ENCODE results near the gene WSCD2. TPM values are rescaled to one million over a fixed set of nuclear protein-coding genes. Genes with fewer than 3 reads are reported as not detected.

WSCD2 gene
- total and polyA plus RNA-seq, 12 donors = 0.01 to 2.8 (median 0.44) TPM; not detected in 3

DNA sequence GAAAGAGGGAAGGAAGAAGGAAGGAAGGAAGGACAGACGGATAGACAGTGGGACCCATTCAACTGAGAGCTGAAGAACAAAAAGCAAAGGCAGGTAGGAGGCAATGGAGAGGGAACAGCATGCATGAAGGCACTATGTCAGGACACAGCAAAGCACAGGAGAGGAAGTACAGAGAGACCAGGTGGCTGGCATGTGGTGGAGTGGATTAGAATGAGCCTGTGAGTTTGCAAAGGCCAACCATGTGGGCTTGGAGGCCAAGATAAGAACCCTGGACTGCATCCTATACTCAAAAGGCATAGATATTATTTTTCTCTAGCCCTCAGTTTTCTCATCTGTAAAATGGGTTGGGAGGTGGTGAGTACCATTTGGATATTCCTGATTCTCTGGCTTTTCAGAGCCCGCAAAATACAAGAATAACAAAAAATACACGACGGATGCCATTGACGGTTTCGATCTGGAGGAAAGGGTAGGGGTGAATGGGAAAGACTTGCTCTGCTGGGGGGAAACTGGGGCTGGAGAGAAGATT is 102.9 kb downstream of the WSCD2 start:
- intact Hi-C loops (cut with DNase I) = loop anchor here in 7 of 10 donors (5.0 to 10.0 kb wide), 2 partner anchors 223 to 225 kb away; no protein-coding TSS in a partner anchor
- Histone ChIP-seq H3K9me3 (peaks cover 0 to under 1% (median 0%) of the 10 kb centered on the region in 11 donors), H3K27ac (no peak overlapping the region), H3K4me1 (no peaks in the 10 kb centered on the region), H3K27me3 (peaks cover 0 to 25% (median 13%) of the 10 kb centered on the region in 7 donors), H3K36me3 (no peaks in the 10 kb centered on the region), H3K4me3 (no peak overlapping the region)
- WGBS, 2 donors = 87 to 89% methylated on average over 6 of the region's 6 CpGs
- TF ChIP-seq CTCF (IDR thresholded peaks at IDR 0.05) = no peak
- ATAC-seq (no peak), DNase-seq (no peak)

DNA sequence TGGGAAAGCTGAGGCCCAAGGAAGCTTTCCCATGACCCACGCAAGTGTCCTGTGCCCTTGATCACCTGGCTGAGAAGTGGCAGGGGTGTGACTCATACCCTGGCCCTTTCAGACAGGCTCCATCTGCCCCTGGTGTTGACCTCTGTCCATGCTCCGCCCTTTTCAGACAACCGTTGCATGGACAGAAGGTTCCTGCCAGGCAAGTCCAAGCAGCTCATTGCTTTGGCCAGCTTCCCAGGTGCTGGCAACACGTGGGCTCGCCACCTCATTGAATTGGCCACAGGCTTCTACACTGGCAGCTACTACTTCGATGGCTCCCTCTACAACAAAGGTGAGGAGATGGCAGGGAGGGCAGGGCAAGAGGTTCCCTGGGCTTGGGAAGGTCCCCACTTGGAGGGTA is 103.5 kb downstream of the WSCD2 start:
- H3K4me3 ChIP-seq = no peak overlapping the region
- no peak for TF ChIP-seq CTCF (IDR thresholded peaks at IDR 0.05)
- H3K36me3 ChIP-seq = no peaks in the 10 kb centered on the region
- H3K27me3 ChIP-seq = peaks cover 0 to 31% (median 13%) of the 10 kb centered on the region in 7 donors
- intact Hi-C loops (cut with DNase I) = loop anchor here in 7 of 10 donors (5.0 to 10.0 kb wide), 2 partner anchors 222 to 225 kb away; no protein-coding TSS in a partner anchor
- DNase-seq (no peak), ATAC-seq (peak in 1 of 8 donors; percentile 38)
- H3K4me1 ChIP-seq = no peaks in the 10 kb centered on the region
- no peak overlapping the region for H3K27ac ChIP-seq
- 67 to 72% methylated on average over 6 of the region's 6 CpGs for WGBS, 2 donors
- peaks cover 0 to 6% (median 4%) of the 10 kb centered on the region in 11 donors for H3K9me3 ChIP-seq

DNA sequence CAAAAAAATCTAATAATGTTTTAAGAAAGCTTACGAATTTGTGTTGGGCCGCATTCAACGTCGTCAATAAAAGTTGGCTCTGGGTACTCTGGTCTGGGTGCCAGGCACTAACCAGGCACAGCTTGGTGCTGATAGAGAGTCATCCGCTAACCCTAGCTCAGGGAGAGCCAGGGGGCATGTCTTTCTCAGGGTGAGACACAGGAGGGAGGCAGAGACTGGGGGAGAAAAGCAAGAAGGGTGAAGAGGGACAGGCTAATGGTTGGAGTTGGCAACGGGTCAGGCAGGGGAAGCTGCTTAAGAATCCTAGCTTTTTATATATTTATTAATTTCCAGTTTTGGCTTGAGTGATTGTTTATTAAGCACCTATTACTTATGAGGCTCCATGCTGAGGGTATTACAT is 105.1 kb downstream of the WSCD2 start:
- ATAC-seq (peak in 6 of 8 donors; percentile 62 to 80 (median 72)), DNase-seq (peak in 1 of 2 donors; percentile 27)
- Histone ChIP-seq H3K9me3 (peaks cover 0 to 7% (median 4%) of the 10 kb centered on the region in 11 donors), H3K4me3 (no peak overlapping the region), H3K27me3 (peaks cover 0 to 35% (median 21%) of the 10 kb centered on the region in 7 donors), H3K27ac (no peak overlapping the region), H3K36me3 (no peaks in the 10 kb centered on the region), H3K4me1 (no peaks in the 10 kb centered on the region)
- TF ChIP-seq CTCF (IDR thresholded peaks at IDR 0.05) = peak in 8 of 9 donors; percentile 16 to 62 (median 45)
- 67 to 77% methylated on average over 6 of the region's 6 CpGs for WGBS, 2 donors
- intact Hi-C loops (cut with DNase I) = loop anchor here in 7 of 10 donors (5.0 to 10.0 kb wide), 2 partner anchors 221 to 223 kb away; no protein-coding TSS in a partner anchor

DNA sequence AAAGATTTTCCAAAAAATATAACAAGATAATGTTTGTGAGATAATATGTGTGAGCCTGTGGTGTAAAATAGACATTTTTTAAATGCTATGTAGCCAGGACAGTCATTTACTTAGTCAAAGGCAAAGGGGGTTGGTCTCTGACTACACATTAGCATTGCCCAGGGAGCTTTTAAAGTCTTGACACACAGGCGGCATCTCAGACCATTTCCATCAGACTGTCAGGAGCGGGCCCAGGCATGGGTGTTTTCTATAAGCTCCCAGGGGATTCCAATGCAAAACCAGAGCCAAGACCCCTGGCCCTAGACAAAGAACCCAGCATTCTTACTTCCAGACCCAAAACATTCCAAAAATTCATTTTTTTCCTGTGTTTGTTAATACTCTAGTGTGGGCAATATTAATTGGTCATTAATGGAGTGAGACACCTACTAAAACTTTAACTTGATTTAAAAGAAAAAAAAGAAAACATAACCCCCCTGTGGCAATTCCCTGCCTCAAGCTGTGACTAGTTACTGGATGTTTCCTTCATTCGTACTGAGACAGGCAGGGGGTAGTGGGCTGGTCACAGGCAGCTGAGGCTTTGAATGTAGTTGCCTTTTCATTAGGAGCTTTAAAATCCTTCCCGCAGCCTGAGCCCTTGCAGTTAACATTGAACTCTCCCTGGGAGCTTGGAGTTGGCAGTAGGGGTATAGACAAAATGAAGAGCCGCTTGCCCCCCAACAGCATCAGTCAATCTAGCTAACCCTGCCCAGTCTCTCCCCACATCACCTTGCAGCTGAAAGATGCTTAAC is 106.3 kb downstream of the WSCD2 start:
- Histone ChIP-seq H3K9me3 (peaks cover 0 to 7% (median 4%) of the 10 kb centered on the region in 11 donors), H3K36me3 (no peaks in the 10 kb centered on the region), H3K27me3 (peaks cover 0 to 41% (median 32%) of the 10 kb centered on the region in 7 donors), H3K4me1 (no peaks in the 10 kb centered on the region), H3K27ac (no peak overlapping the region), H3K4me3 (no peak overlapping the region)
- ATAC-seq (no peak), DNase-seq (no peak)
- intact Hi-C loops (cut with DNase I) = loop anchor here in 4 of 10 donors (5.0 to 10.0 kb wide), 2 partner anchors 219 to 222 kb away; no protein-coding TSS in a partner anchor
- TF ChIP-seq CTCF (IDR thresholded peaks at IDR 0.05) = no peak
- 56 to 67% methylated on average over 5 of the region's 5 CpGs for WGBS, 2 donors

Measured in heart right ventricle (tissue), 16 donors.